Stomach (tissue), 4 donors: ENCODE measurements around the gene PHRF1.

ENCODE experiments used
- POLR2A ChIP-seq, 4 donors: fragments of 450-650 bp; IDR thresholded peaks; one replicate each; pipeline ENCODE4 v1.6.1; 2016; ENCODE audit warnings: antibody characterized with exemption in 4 of 4, control low read depth in 2 of 4, mild to moderate bottlenecking in 1 of 4, moderate library complexity in 1 of 4
- TF ChIP-seq, protein P1 (sequence below), 7 experiments: fragments of 450-650 bp in 4 of 7; fragments of 200-600 bp in 3 of 7; sonication (generic) in 3 of 7; IDR thresholded peaks; one replicate each; pipeline ENCODE4 v1.5.1; 2016 to 2019; ENCODE audit warnings: antibody characterized with exemption in 7 of 7, control low read depth in 2 of 7, mild to moderate bottlenecking in 1 of 7

DNA sequence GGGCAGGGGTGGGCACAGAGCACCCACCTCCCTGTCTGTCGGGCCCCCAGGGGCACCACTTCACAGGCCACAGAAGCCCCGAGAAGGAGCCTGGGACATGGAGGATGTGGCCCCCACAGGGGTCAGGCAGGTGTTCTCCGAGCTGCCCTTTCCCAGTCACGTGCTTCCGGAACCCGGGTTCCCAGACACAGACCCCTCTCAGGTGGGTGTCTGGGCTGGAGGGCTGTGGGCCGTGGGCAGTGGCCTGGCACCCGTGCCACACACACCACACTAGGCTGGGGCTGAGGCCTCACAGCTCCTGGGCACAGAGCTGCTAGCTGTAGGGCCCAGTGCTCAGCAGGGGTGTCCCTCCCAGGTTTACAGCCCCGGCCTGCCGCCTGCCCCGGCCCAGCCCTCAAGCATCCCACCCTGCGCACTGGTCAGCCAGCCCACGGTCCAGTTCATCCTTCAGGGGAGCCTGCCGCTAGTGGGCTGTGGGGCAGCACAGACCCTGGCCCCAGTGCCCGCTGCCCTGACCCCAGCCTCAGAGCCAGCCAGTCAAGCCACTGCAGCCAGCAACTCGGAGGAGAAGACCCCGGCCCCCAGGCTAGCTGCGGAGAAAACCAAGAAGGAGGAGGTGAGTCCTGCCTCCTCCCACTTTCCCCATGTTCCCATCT lies 34.0 kb downstream of the PHRF1 start:
- TF ChIP-seq, protein P1, sequence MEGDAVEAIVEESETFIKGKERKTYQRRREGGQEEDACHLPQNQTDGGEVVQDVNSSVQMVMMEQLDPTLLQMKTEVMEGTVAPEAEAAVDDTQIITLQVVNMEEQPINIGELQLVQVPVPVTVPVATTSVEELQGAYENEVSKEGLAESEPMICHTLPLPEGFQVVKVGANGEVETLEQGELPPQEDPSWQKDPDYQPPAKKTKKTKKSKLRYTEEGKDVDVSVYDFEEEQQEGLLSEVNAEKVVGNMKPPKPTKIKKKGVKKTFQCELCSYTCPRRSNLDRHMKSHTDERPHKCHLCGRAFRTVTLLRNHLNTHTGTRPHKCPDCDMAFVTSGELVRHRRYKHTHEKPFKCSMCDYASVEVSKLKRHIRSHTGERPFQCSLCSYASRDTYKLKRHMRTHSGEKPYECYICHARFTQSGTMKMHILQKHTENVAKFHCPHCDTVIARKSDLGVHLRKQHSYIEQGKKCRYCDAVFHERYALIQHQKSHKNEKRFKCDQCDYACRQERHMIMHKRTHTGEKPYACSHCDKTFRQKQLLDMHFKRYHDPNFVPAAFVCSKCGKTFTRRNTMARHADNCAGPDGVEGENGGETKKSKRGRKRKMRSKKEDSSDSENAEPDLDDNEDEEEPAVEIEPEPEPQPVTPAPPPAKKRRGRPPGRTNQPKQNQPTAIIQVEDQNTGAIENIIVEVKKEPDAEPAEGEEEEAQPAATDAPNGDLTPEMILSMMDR (IDR thresholded peaks at IDR 0.05) = no peak
- TF ChIP-seq POLR2A (IDR thresholded peaks at IDR 0.05) = no peak
